Loucy (cell line): ENCODE measurements around the gene HIVEP2.

Source experiments
- H2AFZ ChIP-seq: fragments of 200-600 bp; sonication (generic); 2 replicates; pipeline ENCODE4 v1.6.0; 2016; ENCODE audit warnings: antibody characterized with exemption, mild to moderate bottlenecking, low read length, moderate library complexity
- H3F3A ChIP-seq: fragments of 200-600 bp; 2 replicates; pipeline ENCODE4 v1.6.0; 2016; ENCODE audit warnings: antibody characterized with exemption, low read depth, mild to moderate bottlenecking
- H3K27me3 ChIP-seq: fragments of 200-600 bp; sonication (generic); 2 replicates; pipeline ENCODE4 v1.6.1; 2014; ENCODE audit warnings: low read length, mild to moderate bottlenecking; ENCODE audit not compliant: insufficient read depth, poor library complexity, severe bottlenecking
- H3K36me3 ChIP-seq: fragments of 200-600 bp; sonication (generic); 2 replicates; pipeline ENCODE4 v1.6.1; 2016; ENCODE audit warnings: low read length; ENCODE audit not compliant: insufficient read depth
- H3K4me1 ChIP-seq: fragments of 200-600 bp; sonication (generic); 2 replicates; pipeline ENCODE4 v1.5.1; 2014; ENCODE audit warnings: low read length, mild to moderate bottlenecking; ENCODE audit not compliant: insufficient read depth, poor library complexity, severe bottlenecking
- H3K4me2 ChIP-seq: fragments of 200-600 bp; sonication (generic); 2 replicates; pipeline ENCODE4 v1.6.0; 2014; ENCODE audit warnings: antibody characterized with exemption, low read length, low read depth, mild to moderate bottlenecking; ENCODE audit not compliant: poor library complexity, severe bottlenecking
- H3K4me3 ChIP-seq: fragments of 200-600 bp; sonication (generic); 2 replicates; pipeline ENCODE4 v1.5.1; 2014; ENCODE audit warnings: low read length, mild to moderate bottlenecking, mixed read lengths; ENCODE audit not compliant: poor library complexity, severe bottlenecking
- H3K79me2 ChIP-seq: fragments of 200-600 bp; sonication (generic); 2 replicates; pipeline ENCODE4 v1.6.1; 2014; ENCODE audit warnings: low read length; ENCODE audit not compliant: insufficient read depth
- H3K9ac ChIP-seq: fragments of 200-600 bp; sonication (generic); 2 replicates; pipeline ENCODE4 v1.6.0; 2014; ENCODE audit warnings: mild to moderate bottlenecking, low read depth, low read length, moderate library complexity; ENCODE audit not compliant: poor library complexity, severe bottlenecking
- H3K9me2 ChIP-seq: fragments of 200-600 bp; sonication (generic); replicated peaks from 2 replicates; pipeline ENCODE4 v1.6.1; 2016; ENCODE audit warnings: low read depth, low read length, mixed read lengths
- H3K9me3 ChIP-seq: fragments of 200-600 bp; sonication (generic); 2 replicates; pipeline ENCODE4 v1.6.1; 2014; ENCODE audit warnings: mild to moderate bottlenecking, antibody characterized with exemption, low read length, low read depth; ENCODE audit not compliant: insufficient read depth
- H4K20me1 ChIP-seq: fragments of 200-600 bp; sonication (generic); 2 replicates; pipeline ENCODE4 v1.6.0; 2014; ENCODE audit warnings: antibody characterized with exemption, low read length, mild to moderate bottlenecking; ENCODE audit not compliant: insufficient read depth, poor library complexity, severe bottlenecking
- EZH2phosphoT487 ChIP-seq: fragments of 200-600 bp; IDR thresholded peaks from 2 replicates; pipeline ENCODE4 v1.6.1; 2018; ENCODE audit warnings: antibody characterized with exemption, mild to moderate bottlenecking, moderate library complexity, borderline replicate concordance
- TF ChIP-seq, protein P1 (sequence below): fragments of 200-600 bp; sonication (generic); conservative IDR thresholded peaks from 2 replicates; pipeline ENCODE4 v1.5.1; 2014; ENCODE audit warnings: mild to moderate bottlenecking, antibody characterized with exemption, low read length

HIVEP2 gene

GRCh38 chr6:142845143-142845571 lies 99.8 kb downstream of the HIVEP2 start:
- H3K4me3 ChIP-seq, result no peak overlapping the region
- no peaks in the 10 kb centered on the region for H3K36me3 ChIP-seq
- 0 out of 2 replicates have a peak, but pooled peaks cover 7% of the 10 kb centered on the region for H3F3A ChIP-seq
- H3K4me1 ChIP-seq, result peaks cover 70% of the 10 kb centered on the region
- peaks cover 81% of the 10 kb centered on the region for H3K79me2 ChIP-seq
- H3K9me3 ChIP-seq, result no peaks in the 10 kb centered on the region
- no peak overlapping the region for H3K9ac ChIP-seq
- TF ChIP-seq EZH2phosphoT487, result no peak
- TF ChIP-seq, protein P1, sequence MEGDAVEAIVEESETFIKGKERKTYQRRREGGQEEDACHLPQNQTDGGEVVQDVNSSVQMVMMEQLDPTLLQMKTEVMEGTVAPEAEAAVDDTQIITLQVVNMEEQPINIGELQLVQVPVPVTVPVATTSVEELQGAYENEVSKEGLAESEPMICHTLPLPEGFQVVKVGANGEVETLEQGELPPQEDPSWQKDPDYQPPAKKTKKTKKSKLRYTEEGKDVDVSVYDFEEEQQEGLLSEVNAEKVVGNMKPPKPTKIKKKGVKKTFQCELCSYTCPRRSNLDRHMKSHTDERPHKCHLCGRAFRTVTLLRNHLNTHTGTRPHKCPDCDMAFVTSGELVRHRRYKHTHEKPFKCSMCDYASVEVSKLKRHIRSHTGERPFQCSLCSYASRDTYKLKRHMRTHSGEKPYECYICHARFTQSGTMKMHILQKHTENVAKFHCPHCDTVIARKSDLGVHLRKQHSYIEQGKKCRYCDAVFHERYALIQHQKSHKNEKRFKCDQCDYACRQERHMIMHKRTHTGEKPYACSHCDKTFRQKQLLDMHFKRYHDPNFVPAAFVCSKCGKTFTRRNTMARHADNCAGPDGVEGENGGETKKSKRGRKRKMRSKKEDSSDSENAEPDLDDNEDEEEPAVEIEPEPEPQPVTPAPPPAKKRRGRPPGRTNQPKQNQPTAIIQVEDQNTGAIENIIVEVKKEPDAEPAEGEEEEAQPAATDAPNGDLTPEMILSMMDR, result no peak
- no peak overlapping the region for H2AFZ ChIP-seq
- no peaks in the 10 kb centered on the region for H3K9me2 ChIP-seq
- no peaks in the 10 kb centered on the region for H3K27me3 ChIP-seq
- peaks cover 46% of the 10 kb centered on the region for H4K20me1 ChIP-seq
- peak overlapping the region; percentile 31 for H3K4me2 ChIP-seq

- H3K9me3 ChIP-seq, result no peaks in the 10 kb centered on the region
- H3F3A ChIP-seq, result 0 out of 2 replicates have a peak, but pooled peaks cover 7% of the 10 kb centered on the region
- peaks cover 46% of the 10 kb centered on the region for H4K20me1 ChIP-seq
- H2AFZ ChIP-seq, result no peak overlapping the region
- peaks cover 76% of the 10 kb centered on the region for H3K4me1 ChIP-seq
- H3K9me2 ChIP-seq, result no peaks in the 10 kb centered on the region
- no peaks in the 10 kb centered on the region for H3K36me3 ChIP-seq
- no peak overlapping the region for H3K9ac ChIP-seq
- no peaks in the 10 kb centered on the region for H3K27me3 ChIP-seq
- no peak overlapping the region for H3K4me2 ChIP-seq
- no peak for TF ChIP-seq EZH2phosphoT487
- TF ChIP-seq, protein P1, result no peak
- H3K79me2 ChIP-seq, result peaks cover 82% of the 10 kb centered on the region
- H3K4me3 ChIP-seq, result no peak overlapping the region
Measured at GRCh38 chr6:142844065-142844755, 100.8 kb downstream of the HIVEP2 start.

DNA sequence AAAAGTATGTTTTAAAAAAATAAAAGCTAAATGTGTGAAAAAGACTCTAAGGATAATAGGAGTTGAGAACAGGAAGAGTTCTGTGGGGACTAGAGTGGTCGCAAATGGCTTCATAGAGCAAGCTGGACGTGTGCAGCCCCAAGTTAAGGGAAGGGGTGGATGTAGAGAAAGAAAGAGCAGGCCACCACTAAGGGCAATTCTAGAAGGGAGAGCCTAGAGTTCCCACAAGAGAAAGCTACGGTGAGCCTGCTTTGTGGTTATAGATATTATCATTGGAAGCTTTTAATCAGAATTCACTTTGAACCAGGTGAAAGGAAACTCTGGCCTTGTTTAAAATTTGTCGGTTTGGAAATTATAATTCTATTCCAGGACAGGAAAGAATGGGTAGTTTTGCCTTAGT lies 101.6 kb downstream of the HIVEP2 start:
- peaks cover 76% of the 10 kb centered on the region for H3K4me1 ChIP-seq
- H4K20me1 ChIP-seq, result peaks cover 43% of the 10 kb centered on the region
- H3K9ac ChIP-seq, result no peak overlapping the region
- H3K9me2 ChIP-seq, result no peaks in the 10 kb centered on the region
- H3K4me3 ChIP-seq, result peak overlapping the region; percentile 60
- no peak for TF ChIP-seq EZH2phosphoT487
- TF ChIP-seq, protein P1, result no peak
- no peaks in the 10 kb centered on the region for H3K9me3 ChIP-seq
- 0 out of 2 replicates have a peak, but pooled peaks cover 7% of the 10 kb centered on the region for H3F3A ChIP-seq
- no peak overlapping the region for H2AFZ ChIP-seq
- H3K4me2 ChIP-seq, result peak overlapping the region; percentile 66
- H3K79me2 ChIP-seq, result peaks cover 84% of the 10 kb centered on the region
- H3K36me3 ChIP-seq, result no peaks in the 10 kb centered on the region
- no peaks in the 10 kb centered on the region for H3K27me3 ChIP-seq
